MCF 10A (cell line): Measurements from ENCODE around the gene FAM3D. TPM values are rescaled to one million over a fixed set of nuclear protein-coding genes. Genes with fewer than 3 reads are reported as not detected.

Experiments
- BruUV-seq: library from RNA; stranded (reverse); fragments of 400-500 nt; replicated peaks from 2 replicates; lab custom pipeline; 2021; lab: Mats Ljungman, UMichigan
- CTCF ChIA-PET: fragments of 300-600 bp; sonication (Branson Sonifier 250); formaldehyde crosslinking; extraction: SDS; loops from one replicate; lab custom pipeline; 2021; ENCODE audit warnings: antibody characterized with exemption, inconsistent platforms; lab: Yijun Ruan, JAX
- POLR2A ChIA-PET: fragments of 300-600, 350-650 bp; sonication (Branson Sonifier 250); formaldehyde crosslinking; extraction: SDS; loops from one replicate; lab custom pipeline; 2020; ENCODE audit warnings: antibody characterized with exemption, inconsistent platforms; lab: Yijun Ruan, JAX
- DNase-seq: peaks from one replicate; pipeline ENCODE4 v3.0.0-alpha.2; 2018; ENCODE audit not compliant: unreplicated experiment
- H3K27ac Mint-ChIP-seq: one replicate; pipeline ENCODE4 v1.8.0; 2022; ENCODE audit warnings: mild to moderate bottlenecking, low read depth, mixed read lengths; ENCODE audit not compliant: unreplicated experiment
- H3K27me3 Mint-ChIP-seq: one replicate; pipeline ENCODE4 v1.8.0; 2022; ENCODE audit warnings: mixed read lengths; ENCODE audit not compliant: insufficient read depth, unreplicated experiment
- H3K36me3 Mint-ChIP-seq: one replicate; pipeline ENCODE4 v1.8.0; 2022; ENCODE audit warnings: mild to moderate bottlenecking, moderate library complexity, mixed read lengths; ENCODE audit not compliant: insufficient read depth, unreplicated experiment
- H3K4me1 Mint-ChIP-seq: one replicate; pipeline ENCODE4 v1.8.0; 2022; ENCODE audit warnings: mixed read lengths; ENCODE audit not compliant: insufficient read depth, unreplicated experiment
- H3K4me3 Mint-ChIP-seq: one replicate; pipeline ENCODE4 v1.8.0; 2022; ENCODE audit warnings: mild to moderate bottlenecking, moderate library complexity, mixed read lengths; ENCODE audit not compliant: unreplicated experiment
- H3K9me3 Mint-ChIP-seq: one replicate; pipeline ENCODE4 v1.8.0; 2022; ENCODE audit warnings: mixed read lengths; ENCODE audit not compliant: unreplicated experiment
- intact Hi-C: fragments of 100-400 bp; cut with micrococcal nuclease; formaldehyde crosslinking; loops from 2 replicates; pipeline ENCODE4 v1.14.1; 2022
- total RNA-seq: library from RNA; stranded (reverse); gene quantifications from 2 replicates; pipeline ENCODE4 v1.2.3, GENCODE V29; 2022
- TF ChIP-seq, protein P1 (sequence below): fragments of 200-600 bp; IDR thresholded peaks from one replicate; pipeline ENCODE4 v1.8.0; 2022; ENCODE audit warnings: antibody characterized with exemption, mild to moderate bottlenecking; ENCODE audit not compliant: unreplicated experiment

FAM3D gene
- total RNA-seq, 1 experiment from 2014 or later, result not detected

DNA sequence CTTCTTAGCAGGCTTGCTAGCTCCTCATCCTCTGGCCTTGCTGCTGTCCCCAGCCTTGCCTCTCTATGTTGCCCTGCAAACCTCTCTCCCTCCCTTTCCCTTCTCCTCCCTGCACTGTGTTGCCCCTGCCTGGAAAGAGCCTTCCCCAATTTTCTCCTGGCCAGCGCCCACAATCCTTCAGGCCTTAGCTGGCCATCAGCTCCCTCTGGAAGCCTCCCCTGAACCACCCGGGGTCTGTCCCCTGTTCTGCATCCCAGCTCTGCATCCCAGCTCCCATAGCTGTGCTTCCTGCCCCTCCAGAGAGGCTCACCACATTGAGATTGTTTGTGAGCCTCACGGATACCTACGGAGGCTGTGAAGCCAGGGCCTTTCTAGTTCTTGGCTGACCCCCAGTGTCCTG is 23.7 kb downstream of the FAM3D start:
- H3K9me3 Mint-ChIP-seq, result no peaks in the 10 kb centered on the region
- H3K27me3 Mint-ChIP-seq, result no peaks in the 10 kb centered on the region
- DNase-seq, result no peak
- intact Hi-C loops, result loop anchor here (5.0 to 10.0 kb wide), 2 partner anchors 179 to 352 kb away; no protein-coding TSS in a partner anchor
- H3K27ac Mint-ChIP-seq, result no peak overlapping the region
- ChIA-PET POLR2A (no interaction called here), CTCF (interaction anchor here (1.1 to 9.0 kb wide), 4 partner anchors 14 to 412 kb away, joined by 3 to 80 read pairs (median 45); no protein-coding TSS in a partner anchor)
- no peak overlapping the region for H3K4me3 Mint-ChIP-seq
- TF ChIP-seq, protein P1, sequence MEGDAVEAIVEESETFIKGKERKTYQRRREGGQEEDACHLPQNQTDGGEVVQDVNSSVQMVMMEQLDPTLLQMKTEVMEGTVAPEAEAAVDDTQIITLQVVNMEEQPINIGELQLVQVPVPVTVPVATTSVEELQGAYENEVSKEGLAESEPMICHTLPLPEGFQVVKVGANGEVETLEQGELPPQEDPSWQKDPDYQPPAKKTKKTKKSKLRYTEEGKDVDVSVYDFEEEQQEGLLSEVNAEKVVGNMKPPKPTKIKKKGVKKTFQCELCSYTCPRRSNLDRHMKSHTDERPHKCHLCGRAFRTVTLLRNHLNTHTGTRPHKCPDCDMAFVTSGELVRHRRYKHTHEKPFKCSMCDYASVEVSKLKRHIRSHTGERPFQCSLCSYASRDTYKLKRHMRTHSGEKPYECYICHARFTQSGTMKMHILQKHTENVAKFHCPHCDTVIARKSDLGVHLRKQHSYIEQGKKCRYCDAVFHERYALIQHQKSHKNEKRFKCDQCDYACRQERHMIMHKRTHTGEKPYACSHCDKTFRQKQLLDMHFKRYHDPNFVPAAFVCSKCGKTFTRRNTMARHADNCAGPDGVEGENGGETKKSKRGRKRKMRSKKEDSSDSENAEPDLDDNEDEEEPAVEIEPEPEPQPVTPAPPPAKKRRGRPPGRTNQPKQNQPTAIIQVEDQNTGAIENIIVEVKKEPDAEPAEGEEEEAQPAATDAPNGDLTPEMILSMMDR, result no peak
- no peaks in the 10 kb centered on the region for H3K36me3 Mint-ChIP-seq
- BruUV-seq, result no TSS peak
- H3K4me1 Mint-ChIP-seq, result peaks cover 14% of the 10 kb centered on the region

DNA sequence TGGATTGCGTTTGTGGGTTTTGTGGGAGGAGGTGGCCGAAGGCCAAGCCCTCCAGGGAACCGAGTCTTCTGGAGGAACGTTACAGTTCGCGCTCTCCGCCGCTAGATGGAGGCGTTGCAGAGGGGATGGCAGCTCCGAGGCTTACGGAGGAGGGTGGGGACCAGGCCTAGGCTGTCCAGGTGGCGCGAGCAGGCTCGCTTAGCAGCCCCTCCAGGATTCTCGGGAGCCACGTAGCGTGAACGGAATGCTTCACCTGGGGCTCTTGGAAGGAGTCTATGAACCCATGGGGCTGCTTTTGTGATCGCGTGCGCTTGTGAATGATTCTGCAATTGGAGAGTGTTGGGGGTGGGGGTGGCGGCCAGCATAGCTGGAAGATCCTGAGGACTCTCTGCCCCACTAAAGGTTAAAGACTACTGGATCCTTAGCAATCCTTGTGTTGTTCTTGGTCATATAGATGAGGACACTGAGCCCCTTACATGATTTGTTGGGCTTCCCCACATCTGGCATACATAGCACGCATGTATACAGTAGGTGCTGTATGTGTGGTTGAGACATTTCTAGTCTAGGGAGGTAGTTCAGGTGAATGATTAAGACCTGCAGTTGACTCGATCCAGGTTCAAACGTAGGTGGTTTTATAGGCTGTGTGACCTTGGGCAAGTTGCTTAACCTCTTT is 25.7 kb downstream of the FAM3D start:
- intact Hi-C loops, result loop anchor here (1.0 to 10.0 kb wide), 5 partner anchors 18 to 1216 kb away; no protein-coding TSS in a partner anchor
- Mint-ChIP-seq H3K27me3 (no peaks in the 10 kb centered on the region), H3K4me1 (peaks cover under 1% of the 10 kb centered on the region), H3K36me3 (no peaks in the 10 kb centered on the region), H3K4me3 (no peak overlapping the region), H3K9me3 (no peaks in the 10 kb centered on the region), H3K27ac (no peak overlapping the region)
- CTCF ChIA-PET, result interaction anchor here (0.5 to 9.0 kb wide), 24 partner anchors 8 to 1933 kb away, joined by 3 to 80 read pairs (median 4); no protein-coding TSS in a partner anchor
- TF ChIP-seq, protein P1, result peak; percentile 93
- peak; percentile 83 for DNase-seq
- no TSS peak for BruUV-seq
- POLR2A ChIA-PET, result interaction anchor here (0.7 kb wide), 1 partner anchor 934 kb away, joined by 3 read pairs; no protein-coding TSS in a partner anchor

DNA sequence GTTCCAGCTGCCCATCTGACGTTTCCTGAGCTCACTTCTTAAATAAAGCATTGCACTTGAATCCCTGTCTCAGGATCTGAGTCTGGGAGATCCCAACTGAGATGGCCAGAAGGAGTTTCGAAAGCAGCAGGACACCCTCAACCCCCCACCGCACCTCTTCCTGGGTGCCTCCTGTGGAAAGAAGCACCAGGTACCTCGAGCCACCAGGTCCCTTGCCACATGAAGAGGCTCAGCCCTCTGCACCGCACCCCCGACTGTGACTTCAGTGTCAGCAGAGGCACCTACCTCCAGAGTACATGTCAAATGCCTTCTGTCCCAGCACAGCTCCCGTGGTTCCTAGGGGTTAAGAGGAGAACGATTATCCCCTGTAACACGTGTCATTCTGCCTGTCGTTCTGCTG is 26.7 kb downstream of the FAM3D start:
- BruUV-seq, result no TSS peak
- ChIA-PET POLR2A (no interaction called here), CTCF (interaction anchor here (0.6 to 9.0 kb wide), 18 partner anchors 11 to 1338 kb away, joined by 3 to 80 read pairs (median 4); no protein-coding TSS in a partner anchor)
- no peaks in the 10 kb centered on the region for H3K9me3 Mint-ChIP-seq
- no peaks in the 10 kb centered on the region for H3K36me3 Mint-ChIP-seq
- no peaks in the 10 kb centered on the region for H3K4me1 Mint-ChIP-seq
- H3K4me3 Mint-ChIP-seq, result no peak overlapping the region
- H3K27ac Mint-ChIP-seq, result no peak overlapping the region
- intact Hi-C loops, result loop anchor here (1.0 to 10.0 kb wide), 5 partner anchors 19 to 1217 kb away; no protein-coding TSS in a partner anchor
- TF ChIP-seq, protein P1, result no peak
- H3K27me3 Mint-ChIP-seq, result no peaks in the 10 kb centered on the region
- DNase-seq, result no peak

DNA sequence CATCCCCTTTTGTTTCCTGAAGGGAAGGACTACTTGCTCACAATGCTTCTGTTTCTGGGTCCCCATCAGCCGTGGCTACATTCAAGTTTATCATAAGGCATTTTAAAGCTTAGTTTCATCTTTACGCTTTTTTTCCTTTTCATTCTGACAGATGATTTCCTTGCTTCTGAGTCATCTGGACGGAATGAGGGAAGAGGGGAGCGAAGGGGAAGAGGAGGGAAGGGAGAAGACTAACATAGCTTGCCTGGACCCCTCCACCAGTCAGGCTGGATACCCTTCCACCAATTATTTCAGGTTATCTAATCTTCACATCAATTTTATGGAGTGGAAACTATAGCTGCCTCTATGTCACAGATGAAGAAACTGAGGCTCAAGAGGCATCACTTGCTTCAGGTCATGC is 27.6 kb downstream of the FAM3D start:
- no TSS peak for BruUV-seq
- no peaks in the 10 kb centered on the region for H3K36me3 Mint-ChIP-seq

More for the DNA sequence above, 27.6 kb downstream of the FAM3D start:
- ChIA-PET POLR2A (no interaction called here), CTCF (interaction anchor here (0.8 to 9.0 kb wide), 11 partner anchors 8 to 415 kb away, joined by 3 to 80 read pairs (median 4); no protein-coding TSS in a partner anchor)
- no peaks in the 10 kb centered on the region for H3K4me1 Mint-ChIP-seq
- intact Hi-C loops, result no loop called here
- TF ChIP-seq, protein P1, result no peak
- no peaks in the 10 kb centered on the region for H3K9me3 Mint-ChIP-seq
- no peak overlapping the region for H3K4me3 Mint-ChIP-seq
- no peak for DNase-seq
- H3K27ac Mint-ChIP-seq, result no peak overlapping the region
- H3K27me3 Mint-ChIP-seq, result no peaks in the 10 kb centered on the region
